HL-60 (cell line): Measurements from ENCODE around the gene MED13L.

Source experiments
- DNase-seq, 2 experiments: peaks; one replicate each; pipeline ENCODE4 v3.0.0-alpha.2; 2010 to 2020; ENCODE audit warnings: low read depth in 1 of 2, low spot score in 1 of 2
- H3K27ac ChIP-seq: fragments of 250-450 bp; sonication (Bioruptor Pico); replicated peaks from 2 replicates; pipeline ENCODE4 v1.5.1; 2020; ENCODE audit warnings: mild to moderate bottlenecking, moderate library complexity
- H3K27me3 ChIP-seq: fragments of 250-450 bp; sonication (Bioruptor Pico); 2 replicates; pipeline ENCODE4 v1.5.1; 2021; ENCODE audit warnings: mild to moderate bottlenecking, moderate library complexity; ENCODE audit not compliant: insufficient read depth, poor library complexity, severe bottlenecking
- H3K4me3 ChIP-seq: replicated peaks from 2 replicates; pipeline ENCODE4 v1.5.1; 2011; ENCODE audit warnings: mild to moderate bottlenecking, control low read depth, low read length; ENCODE audit not compliant: insufficient read depth
- GABPA ChIP-seq: IDR thresholded peaks from 2 replicates; pipeline ENCODE4 v1.6.1; 2012; ENCODE audit warnings: low read depth
- POLR2AphosphoS5 ChIP-seq: IDR thresholded peaks from 2 replicates; pipeline ENCODE4 v1.6.1; 2012; ENCODE audit warnings: low read depth
- SPI1 ChIP-seq: IDR thresholded peaks from 2 replicates; pipeline ENCODE4 v1.6.1; 2012; ENCODE audit warnings: low read depth, mild to moderate bottlenecking, borderline replicate concordance
- TF ChIP-seq, protein P1 (sequence below): IDR thresholded peaks from one replicate; pipeline ENCODE4 v1.5.1; 2011; ENCODE audit warnings: low read length, control low read depth, inconsistent platforms; ENCODE audit not compliant: insufficient read depth
- TF ChIP-seq, protein P2 (sequence below): IDR thresholded peaks from 2 replicates; pipeline ENCODE4 v1.6.1; 2012; ENCODE audit warnings: low read depth; ENCODE audit not compliant: insufficient replicate concordance

The MED13L gene

DNA sequence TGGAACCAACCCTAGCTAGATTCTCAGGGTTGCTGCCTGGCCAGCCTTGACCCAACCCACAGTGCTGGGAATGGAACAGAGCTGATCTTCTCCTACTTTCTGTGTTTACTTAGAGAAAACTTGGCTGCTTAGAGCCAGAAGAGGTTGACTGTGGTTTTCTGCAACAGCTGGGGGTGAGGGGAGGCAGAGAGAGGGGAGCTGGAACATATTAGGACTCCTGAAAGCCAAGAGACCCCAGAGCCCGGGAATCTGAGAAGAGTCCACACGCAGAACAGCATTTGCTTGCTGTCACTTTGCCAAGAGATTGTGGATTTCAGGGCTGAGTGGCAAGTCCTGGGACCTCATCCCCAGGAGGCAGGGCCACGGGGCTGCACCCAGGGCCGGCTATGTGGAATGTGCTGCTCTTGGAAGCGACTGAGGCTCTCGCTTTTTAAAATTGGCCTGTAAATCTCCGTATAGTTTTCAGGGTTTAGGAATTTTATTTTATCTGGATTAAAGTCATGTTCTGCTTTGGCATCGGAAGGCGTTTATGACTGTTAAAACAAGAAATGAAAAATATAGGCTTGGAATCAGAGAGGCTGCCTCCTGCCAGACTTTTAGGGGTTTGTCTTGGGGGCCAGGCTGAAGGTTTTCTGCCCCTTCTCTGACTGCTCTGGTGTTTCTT, 22.3 kb upstream of the MED13L start:
- Histone ChIP-seq H3K27me3 (no peaks in the 10 kb centered on the region), H3K4me3 (no peak overlapping the region), H3K27ac (peak overlapping the region; percentile 46)
- no peak for DNase-seq
- TF ChIP-seq, protein P1, sequence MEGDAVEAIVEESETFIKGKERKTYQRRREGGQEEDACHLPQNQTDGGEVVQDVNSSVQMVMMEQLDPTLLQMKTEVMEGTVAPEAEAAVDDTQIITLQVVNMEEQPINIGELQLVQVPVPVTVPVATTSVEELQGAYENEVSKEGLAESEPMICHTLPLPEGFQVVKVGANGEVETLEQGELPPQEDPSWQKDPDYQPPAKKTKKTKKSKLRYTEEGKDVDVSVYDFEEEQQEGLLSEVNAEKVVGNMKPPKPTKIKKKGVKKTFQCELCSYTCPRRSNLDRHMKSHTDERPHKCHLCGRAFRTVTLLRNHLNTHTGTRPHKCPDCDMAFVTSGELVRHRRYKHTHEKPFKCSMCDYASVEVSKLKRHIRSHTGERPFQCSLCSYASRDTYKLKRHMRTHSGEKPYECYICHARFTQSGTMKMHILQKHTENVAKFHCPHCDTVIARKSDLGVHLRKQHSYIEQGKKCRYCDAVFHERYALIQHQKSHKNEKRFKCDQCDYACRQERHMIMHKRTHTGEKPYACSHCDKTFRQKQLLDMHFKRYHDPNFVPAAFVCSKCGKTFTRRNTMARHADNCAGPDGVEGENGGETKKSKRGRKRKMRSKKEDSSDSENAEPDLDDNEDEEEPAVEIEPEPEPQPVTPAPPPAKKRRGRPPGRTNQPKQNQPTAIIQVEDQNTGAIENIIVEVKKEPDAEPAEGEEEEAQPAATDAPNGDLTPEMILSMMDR: no peak
- TF ChIP-seq POLR2AphosphoS5 (no peak), GABPA (no peak), SPI1 (no peak)
- TF ChIP-seq, protein P2, sequence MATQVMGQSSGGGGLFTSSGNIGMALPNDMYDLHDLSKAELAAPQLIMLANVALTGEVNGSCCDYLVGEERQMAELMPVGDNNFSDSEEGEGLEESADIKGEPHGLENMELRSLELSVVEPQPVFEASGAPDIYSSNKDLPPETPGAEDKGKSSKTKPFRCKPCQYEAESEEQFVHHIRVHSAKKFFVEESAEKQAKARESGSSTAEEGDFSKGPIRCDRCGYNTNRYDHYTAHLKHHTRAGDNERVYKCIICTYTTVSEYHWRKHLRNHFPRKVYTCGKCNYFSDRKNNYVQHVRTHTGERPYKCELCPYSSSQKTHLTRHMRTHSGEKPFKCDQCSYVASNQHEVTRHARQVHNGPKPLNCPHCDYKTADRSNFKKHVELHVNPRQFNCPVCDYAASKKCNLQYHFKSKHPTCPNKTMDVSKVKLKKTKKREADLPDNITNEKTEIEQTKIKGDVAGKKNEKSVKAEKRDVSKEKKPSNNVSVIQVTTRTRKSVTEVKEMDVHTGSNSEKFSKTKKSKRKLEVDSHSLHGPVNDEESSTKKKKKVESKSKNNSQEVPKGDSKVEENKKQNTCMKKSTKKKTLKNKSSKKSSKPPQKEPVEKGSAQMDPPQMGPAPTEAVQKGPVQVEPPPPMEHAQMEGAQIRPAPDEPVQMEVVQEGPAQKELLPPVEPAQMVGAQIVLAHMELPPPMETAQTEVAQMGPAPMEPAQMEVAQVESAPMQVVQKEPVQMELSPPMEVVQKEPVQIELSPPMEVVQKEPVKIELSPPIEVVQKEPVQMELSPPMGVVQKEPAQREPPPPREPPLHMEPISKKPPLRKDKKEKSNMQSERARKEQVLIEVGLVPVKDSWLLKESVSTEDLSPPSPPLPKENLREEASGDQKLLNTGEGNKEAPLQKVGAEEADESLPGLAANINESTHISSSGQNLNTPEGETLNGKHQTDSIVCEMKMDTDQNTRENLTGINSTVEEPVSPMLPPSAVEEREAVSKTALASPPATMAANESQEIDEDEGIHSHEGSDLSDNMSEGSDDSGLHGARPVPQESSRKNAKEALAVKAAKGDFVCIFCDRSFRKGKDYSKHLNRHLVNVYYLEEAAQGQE: no peak

DNA sequence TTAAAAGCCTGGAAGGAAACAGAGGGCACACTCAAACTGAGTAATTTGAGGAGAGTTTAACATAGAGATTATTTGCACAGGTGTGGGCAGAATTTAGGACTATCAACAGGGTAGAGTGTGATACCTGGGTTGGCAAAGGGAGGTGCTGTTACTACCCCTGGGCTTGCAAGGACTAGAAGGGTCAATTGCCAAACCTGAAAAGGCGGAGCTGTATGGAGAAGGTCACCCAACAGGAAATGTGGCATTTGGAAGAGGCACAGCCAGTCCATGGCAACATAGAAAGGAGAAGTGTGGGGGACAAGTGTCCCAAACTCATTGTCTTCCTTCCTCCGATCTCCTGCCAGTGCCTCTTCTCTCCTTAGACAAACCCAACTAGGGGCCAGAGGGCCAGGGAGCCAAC, 21.6 kb upstream of the MED13L start:
- peak; percentile 85 for TF ChIP-seq SPI1
- TF ChIP-seq POLR2AphosphoS5: no peak
- TF ChIP-seq, protein P2: no peak
- TF ChIP-seq, protein P1: no peak
- peak; percentile 66; the same call in 1 of the 2 replicates for TF ChIP-seq GABPA
- H3K27me3 ChIP-seq: no peaks in the 10 kb centered on the region
- peak in 1 of 2 experiments; percentile 80 for DNase-seq
- H3K27ac ChIP-seq: peak overlapping the region; percentile 46
- H3K4me3 ChIP-seq: no peak overlapping the region

DNA sequence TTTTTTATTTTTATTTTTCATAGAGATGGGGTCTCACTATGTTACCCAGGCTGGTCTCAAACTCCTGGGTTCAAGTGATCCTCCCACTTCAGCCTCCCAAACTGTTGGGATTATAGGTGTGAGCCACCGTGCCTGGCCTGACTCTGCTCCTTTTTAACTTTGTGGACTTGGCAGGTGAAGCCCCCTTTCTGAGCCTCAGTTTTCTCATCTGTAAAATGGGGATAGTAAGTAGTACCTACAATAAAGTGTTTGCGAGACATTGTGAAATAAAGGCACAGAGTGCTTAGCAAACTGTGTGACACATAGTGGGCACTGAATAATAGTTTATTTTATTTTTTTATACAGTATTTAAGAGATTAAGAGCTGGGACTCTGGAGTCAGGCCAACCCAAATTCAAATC, 21.1 kb upstream of the MED13L start:
- DNase-seq: no peak
- Histone ChIP-seq H3K27ac (no peak overlapping the region), H3K27me3 (no peaks in the 10 kb centered on the region), H3K4me3 (no peak overlapping the region)
- TF ChIP-seq, protein P2: no peak
- TF ChIP-seq POLR2AphosphoS5: no peak
- no peak for TF ChIP-seq GABPA
- TF ChIP-seq, protein P1: no peak
- no peak for TF ChIP-seq SPI1
